HepG2 (cell line): Measurements from ENCODE around the gene MADCAM1. TPM values are rescaled to one million over a fixed set of nuclear protein-coding genes. Genes with fewer than 3 reads are reported as not detected.

Source experiments
- CREM ChIP-seq, 2 experiments: sonication (generic) in 1 of 2; formaldehyde crosslinking in 1 of 2; IDR thresholded peaks; 2 replicates each; pipeline versions ENCODE4 v1.4.0 to v1.6.1; 2016 to 2020; ENCODE audit warnings: antibody characterized with exemption in 1 of 2, mild to moderate bottlenecking in 1 of 2, missing genetic modification reagents in 1 of 2
- GMEB1 ChIP-seq: sonication (generic); formaldehyde crosslinking; IDR thresholded peaks from 2 replicates; pipeline ENCODE4 v1.5.1; 2020; ENCODE audit warnings: missing genetic modification reagents, mild to moderate bottlenecking, borderline replicate concordance
- IRF9 ChIP-seq: sonication (generic); formaldehyde crosslinking; IDR thresholded peaks from 2 replicates; pipeline ENCODE4 v1.8.0; 2022; ENCODE audit warnings: missing genetic modification reagents, mild to moderate bottlenecking, borderline replicate concordance
- JARID2 ChIP-seq: sonication (generic); formaldehyde crosslinking; IDR thresholded peaks from 2 replicates; pipeline ENCODE4 v1.8.1; 2023; ENCODE audit warnings: missing genetic modification reagents, inconsistent platforms; ENCODE audit not compliant: insufficient replicate concordance
- KLF9 ChIP-seq: IDR thresholded peaks from 2 replicates; pipeline ENCODE4 v1.6.1; 2016; ENCODE audit warnings: low read depth
- MNT ChIP-seq: fragments of 450-650 bp; IDR thresholded peaks from 2 replicates; pipeline ENCODE4 v1.6.1; 2016
- NFE2L1 ChIP-seq: sonication (generic); formaldehyde crosslinking; IDR thresholded peaks from 2 replicates; pipeline ENCODE4 v1.4.0; 2020; ENCODE audit warnings: missing genetic modification reagents, mild to moderate bottlenecking, borderline replicate concordance
- NFE2L2 ChIP-seq: fragments of 150-350 bp; IDR thresholded peaks from 2 replicates; pipeline ENCODE4 v1.6.1; 2014; ENCODE audit warnings: low read length
- RFX1 ChIP-seq: fragments of 450-650 bp; IDR thresholded peaks from 2 replicates; pipeline ENCODE4 v1.6.1; 2017
- SOX6 ChIP-seq, 2 experiments: fragments of 450-650 bp in 1 of 2; sonication (generic) in 1 of 2; formaldehyde crosslinking in 1 of 2; IDR thresholded peaks; 2 replicates each; pipeline versions ENCODE4 v1.4.0 to v1.6.1; 2017 to 2020; ENCODE audit warnings: antibody characterized with exemption in 1 of 2, mild to moderate bottlenecking in 1 of 2, missing genetic modification reagents in 1 of 2
- SP4 ChIP-seq: sonication (generic); formaldehyde crosslinking; IDR thresholded peaks from 2 replicates; pipeline ENCODE4 v1.8.1; 2023; ENCODE audit warnings: mild to moderate bottlenecking, missing genetic modification reagents
- ZBTB21 ChIP-seq: sonication (generic); formaldehyde crosslinking; IDR thresholded peaks from 2 replicates; pipeline ENCODE4 v1.4.0; 2020; ENCODE audit warnings: missing genetic modification reagents
- ZBTB26 ChIP-seq: IDR thresholded peaks from 2 replicates; pipeline ENCODE4 v1.6.1; 2016; ENCODE audit warnings: missing compliant biosample characterization, missing genetic modification reagents, borderline replicate concordance
- ZFP1 ChIP-seq: IDR thresholded peaks from 2 replicates; pipeline ENCODE4 v1.6.1; 2016
- ZNF335 ChIP-seq: sonication (generic); formaldehyde crosslinking; IDR thresholded peaks from 2 replicates; pipeline ENCODE4 v1.4.0; 2020; ENCODE audit warnings: missing genetic modification reagents
- ZNF367 ChIP-seq: sonication (generic); formaldehyde crosslinking; IDR thresholded peaks from 2 replicates; pipeline ENCODE4 v1.4.0; 2020; ENCODE audit warnings: missing genetic modification reagents, borderline replicate concordance
- ZNF468 ChIP-seq: sonication (generic); formaldehyde crosslinking; IDR thresholded peaks from 2 replicates; pipeline ENCODE4 v1.8.0; 2022; ENCODE audit warnings: mild to moderate bottlenecking, moderate library complexity, missing genetic modification reagents
- ZNF501 ChIP-seq: sonication (generic); formaldehyde crosslinking; IDR thresholded peaks from 2 replicates; pipeline ENCODE4 v1.5.1; 2020; ENCODE audit warnings: mild to moderate bottlenecking, moderate library complexity, missing genetic modification reagents
- ZNF550 ChIP-seq: sonication (generic); formaldehyde crosslinking; IDR thresholded peaks from 2 replicates; pipeline ENCODE4 v1.4.0; 2020; ENCODE audit warnings: mild to moderate bottlenecking, missing genetic modification reagents, borderline replicate concordance
- polyA plus RNA-seq, 8 experiments: library from polyadenylated mRNA; depleted of rRNA in 3 of 8; stranded (reverse) in 7 of 8; unstranded in 1 of 8; fragments of >200 nt; fragmentation: Illumina TruSeq in 4 of 8; extraction: Trizol in 4 of 8; gene quantifications; 2 replicates each; pipeline versions ENCODE4 v1.2.1 to v1.2.3, GENCODE V29; 2011 to 2016; ENCODE audit warnings: low read depth in 4 of 8, missing spikeins in 1 of 8, mixed read lengths in 1 of 8; ENCODE audit not compliant: insufficient read depth in 1 of 8
- total RNA-seq, 5 experiments: library from RNA; depleted of rRNA; stranded (reverse); fragments of >200 nt; fragmentation: Illumina TruSeq; extraction: Trizol; gene quantifications; 2 replicates each; pipeline ENCODE4 v1.2.3, GENCODE V29; 2016; ENCODE audit warnings: low read depth in 1 of 5

Gene MADCAM1
- total and polyA plus RNA-seq, 2 of the 13 experiments (the other 11 are each of a cell fraction or from before 2014, with no cell fraction given): 0.29 to 0.33 TPM

- TF ChIP-seq GMEB1 (CRISPR knock-in tag) (no peak), SP4 (CRISPR knock-in tag) (peak; percentile 17), ZBTB21 (CRISPR knock-in tag) (no peak), ZNF335 (CRISPR knock-in tag) (no peak), CREM (IDR thresholded peaks at IDR 0.05) (no peak), CREM (CRISPR knock-in tag; IDR thresholded peaks at IDR 0.05) (no peak), JARID2 (CRISPR knock-in tag) (no peak), RFX1 (no peak), IRF9 (CRISPR knock-in tag) (no peak), ZNF550 (CRISPR knock-in tag) (no peak), ZNF501 (CRISPR knock-in tag) (no peak), ZNF468 (no peak), ZBTB26 (CRISPR knock-in tag) (no peak), NFE2L2 (no peak), SOX6 (IDR thresholded peaks at IDR 0.05) (no peak), SOX6 (CRISPR knock-in tag; IDR thresholded peaks at IDR 0.05) (no peak), KLF9 (CRISPR knock-in tag) (no peak), ZNF367 (CRISPR knock-in tag) (no peak), MNT (no peak), ZFP1 (CRISPR knock-in tag) (no peak), NFE2L1 (no peak)
Measured at GRCh38 chr19:494171-495080, 1.9 kb upstream of the MADCAM1 start (continued).
